Activated CD8-positive, alpha-beta T cell treated with anti-CD3 and anti-CD28 coated beads for 36 hours (primary cell): ENCODE measurements around the gene PARD6B. TPM values are rescaled to one million over a fixed set of nuclear protein-coding genes. Genes with fewer than 3 reads are reported as not detected.

Experiments
- ATAC-seq: fragments of 200-7000 bp; cut with Tn5 transposase; one replicate; pipeline ENCODE4 v1.10.0; 2021; ENCODE audit warnings: mild to moderate bottlenecking, moderate library complexity
- CTCF ChIA-PET: fragments of 350-600 bp; sonication (Branson Sonifier 250); formaldehyde crosslinking; loops from one replicate; lab custom pipeline; 2021; ENCODE audit warnings: antibody characterized with exemption; lab: Charles Lee
- POLR2A ChIA-PET: fragments of 350-600 bp; sonication (Branson Sonifier 250); formaldehyde crosslinking; loops from one replicate; lab custom pipeline; 2021; ENCODE audit warnings: antibody characterized with exemption; lab: Charles Lee
- DNase-seq: peaks from one replicate; pipeline ENCODE4 v3.0.0-alpha.2; 2020
- H3K27ac Mint-ChIP-seq: one replicate; pipeline ENCODE4 v1.8.0; 2021; ENCODE audit warnings: mild to moderate bottlenecking, mixed read lengths
- H3K27me3 Mint-ChIP-seq: one replicate; pipeline ENCODE4 v1.8.0; 2021; ENCODE audit warnings: mixed read lengths
- H3K36me3 Mint-ChIP-seq: one replicate; pipeline ENCODE4 v1.8.0; 2021; ENCODE audit warnings: low read depth, mixed read lengths
- H3K4me1 Mint-ChIP-seq: one replicate; pipeline ENCODE4 v1.8.0; 2021; ENCODE audit warnings: low read depth, mixed read lengths
- H3K4me3 Mint-ChIP-seq: one replicate; pipeline ENCODE4 v1.8.0; 2021; ENCODE audit warnings: mild to moderate bottlenecking, moderate library complexity, mixed read lengths
- H3K9me3 Mint-ChIP-seq: one replicate; pipeline ENCODE4 v1.8.0; 2021; ENCODE audit warnings: mixed read lengths
- CTCF ChIP-seq: fragments of 200-600 bp; IDR thresholded peaks from one replicate; pipeline ENCODE4 v1.8.0; 2022; ENCODE audit warnings: antibody characterized with exemption, mild to moderate bottlenecking
- intact Hi-C: fragments of 100-400 bp; cut with micrococcal nuclease; formaldehyde crosslinking; loops from one replicate; pipeline ENCODE4 v1.10.0; 2022
- total RNA-seq, 2 experiments: library from RNA; stranded (reverse); gene quantifications; one replicate each; pipeline ENCODE4 v1.2.3, GENCODE V29; 2021

PARD6B gene
- total RNA-seq, 2 experiments from 2014 or later = 4.7 to 6.6 TPM

- TF ChIP-seq CTCF = no peak
- Mint-ChIP-seq H3K27me3 (peaks cover 4% of the 10 kb centered on the region), H3K4me3 (no peak overlapping the region), H3K27ac (no peak overlapping the region), H3K36me3 (no peaks in the 10 kb centered on the region), H3K4me1 (no peaks in the 10 kb centered on the region), H3K9me3 (no peaks in the 10 kb centered on the region)
- ChIA-PET POLR2A (no interaction called here), CTCF (no interaction called here)
- intact Hi-C loops = no loop called here
- ATAC-seq (no peak), DNase-seq (no peak)
Measured at GRCh38 chr20:50704514-50704913, 26.9 kb upstream of the PARD6B start.

GRCh38 chr20:50704971-50705370 is 26.4 kb upstream of the PARD6B start:
- CTCF ChIA-PET = no interaction called here
- Mint-ChIP-seq H3K4me3 (no peak overlapping the region), H3K27me3 (peaks cover 4% of the 10 kb centered on the region), H3K4me1 (no peaks in the 10 kb centered on the region), H3K36me3 (no peaks in the 10 kb centered on the region), H3K27ac (no peak overlapping the region), H3K9me3 (no peaks in the 10 kb centered on the region)
- POLR2A ChIA-PET = no interaction called here
- intact Hi-C loops = no loop called here
- DNase-seq = no peak
- no peak for TF ChIP-seq CTCF
- ATAC-seq = no peak

- ChIA-PET CTCF (interaction anchor here (0.7 kb wide), 1 partner anchor 9 kb away, joined by 3 read pairs; no protein-coding TSS in a partner anchor), POLR2A (no interaction called here)
- DNase-seq = no peak
- ATAC-seq = no peak
- no peak for TF ChIP-seq CTCF
- no peaks in the 10 kb centered on the region for H3K9me3 Mint-ChIP-seq
- intact Hi-C loops = no loop called here
- H3K27ac Mint-ChIP-seq = no peak overlapping the region
- no peaks in the 10 kb centered on the region for H3K36me3 Mint-ChIP-seq
- no peak overlapping the region for H3K4me3 Mint-ChIP-seq
- peaks cover 11% of the 10 kb centered on the region for H3K27me3 Mint-ChIP-seq
- H3K4me1 Mint-ChIP-seq = no peaks in the 10 kb centered on the region
Measured at GRCh38 chr20:50708845-50709635, 22.3 kb upstream of the PARD6B start.

DNA sequence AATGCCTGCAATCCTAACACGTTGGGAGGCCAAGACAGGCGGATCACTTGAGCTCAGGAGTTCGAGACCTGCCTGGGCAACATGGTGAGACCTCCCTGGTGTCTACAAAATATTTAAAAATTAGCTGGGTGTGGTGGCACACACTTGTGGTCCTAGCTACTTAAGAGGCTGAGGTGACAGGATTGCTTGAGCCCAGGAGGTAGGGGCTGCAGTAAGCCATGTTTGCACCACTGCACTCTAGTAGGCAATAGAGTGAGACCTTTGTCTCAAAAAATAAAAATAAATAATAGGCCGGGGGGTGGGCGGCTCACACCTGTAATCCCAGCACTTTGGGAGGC is 21.8 kb upstream of the PARD6B start:
- Mint-ChIP-seq H3K9me3 (no peaks in the 10 kb centered on the region), H3K4me3 (no peak overlapping the region), H3K27ac (no peak overlapping the region), H3K36me3 (no peaks in the 10 kb centered on the region), H3K4me1 (no peaks in the 10 kb centered on the region), H3K27me3 (peaks cover 11% of the 10 kb centered on the region)
- DNase-seq = no peak
- no peak for TF ChIP-seq CTCF
- ChIA-PET POLR2A (no interaction called here), CTCF (interaction anchor here (0.7 kb wide), 1 partner anchor 9 kb away, joined by 3 read pairs; no protein-coding TSS in a partner anchor)
- intact Hi-C loops = no loop called here
- no peak for ATAC-seq

DNA sequence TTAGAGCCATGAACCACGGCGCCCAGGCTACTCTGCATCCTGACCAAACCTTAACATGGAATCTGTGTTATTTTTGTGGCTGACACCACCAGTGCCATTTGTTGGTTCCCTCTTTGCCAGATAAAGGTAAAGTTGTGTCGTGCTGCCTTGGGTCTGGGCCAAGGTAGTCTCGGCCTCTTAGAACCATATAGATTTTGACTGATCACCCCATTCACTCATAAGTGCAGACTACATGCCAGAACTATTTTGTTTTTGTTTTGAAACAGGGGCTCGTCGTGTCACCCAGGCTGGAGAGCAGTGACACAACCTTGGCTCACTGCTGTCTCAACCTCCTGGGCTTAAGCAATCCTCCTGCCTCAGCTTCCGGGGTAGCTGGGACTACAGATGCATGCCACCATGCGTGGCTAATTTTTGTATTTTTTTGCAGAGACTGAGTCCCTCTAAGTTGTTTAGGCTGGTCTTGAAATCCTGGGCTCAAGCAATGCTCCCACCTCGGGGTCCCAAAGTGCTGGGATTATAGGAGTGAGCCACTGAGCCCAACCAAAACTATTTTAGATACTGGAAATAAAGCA is 20.8 kb upstream of the PARD6B start:
- H3K27ac Mint-ChIP-seq = no peak overlapping the region
- peaks cover 11% of the 10 kb centered on the region for H3K27me3 Mint-ChIP-seq
- no peaks in the 10 kb centered on the region for H3K36me3 Mint-ChIP-seq
- H3K4me3 Mint-ChIP-seq = no peak overlapping the region
- ChIA-PET CTCF (no interaction called here), POLR2A (no interaction called here)
- no peak for ATAC-seq
- no peaks in the 10 kb centered on the region for H3K9me3 Mint-ChIP-seq
- DNase-seq = no peak
- no peak for TF ChIP-seq CTCF
- H3K4me1 Mint-ChIP-seq = no peaks in the 10 kb centered on the region
- intact Hi-C loops = no loop called here
